Stimulated activated memory B cell treated with anti-CD40 and anti-IgM and Interleukin-4, amounts not matched to agents 10 μg/mL and 1 μg/mL and 100 μg/mL, for 72 hours (primary cell): Measurements from ENCODE around the gene OR52N5.

Source experiments
- ATAC-seq: fragments of 150-1000 bp; cut with Tn5 transposase; 2 replicates; pipeline ENCODE4 v1.10.0; 2021
- H3K27ac Mint-ChIP-seq: one replicate; pipeline ENCODE4 v1.8.0; 2022; ENCODE audit warnings: mild to moderate bottlenecking, mixed read lengths
- H3K27me3 Mint-ChIP-seq: one replicate; pipeline ENCODE4 v1.8.0; 2022; ENCODE audit warnings: mixed read lengths
- H3K36me3 Mint-ChIP-seq: one replicate; pipeline ENCODE4 v1.8.0; 2022; ENCODE audit warnings: mixed read lengths
- H3K4me1 Mint-ChIP-seq: one replicate; pipeline ENCODE4 v1.8.0; 2022; ENCODE audit warnings: mixed read lengths
- H3K4me3 Mint-ChIP-seq: one replicate; pipeline ENCODE4 v1.8.0; 2022; ENCODE audit warnings: mild to moderate bottlenecking, moderate library complexity, mixed read lengths
- H3K9me3 Mint-ChIP-seq: one replicate; pipeline ENCODE4 v1.8.0; 2022; ENCODE audit warnings: mixed read lengths

OR52N5 gene

DNA sequence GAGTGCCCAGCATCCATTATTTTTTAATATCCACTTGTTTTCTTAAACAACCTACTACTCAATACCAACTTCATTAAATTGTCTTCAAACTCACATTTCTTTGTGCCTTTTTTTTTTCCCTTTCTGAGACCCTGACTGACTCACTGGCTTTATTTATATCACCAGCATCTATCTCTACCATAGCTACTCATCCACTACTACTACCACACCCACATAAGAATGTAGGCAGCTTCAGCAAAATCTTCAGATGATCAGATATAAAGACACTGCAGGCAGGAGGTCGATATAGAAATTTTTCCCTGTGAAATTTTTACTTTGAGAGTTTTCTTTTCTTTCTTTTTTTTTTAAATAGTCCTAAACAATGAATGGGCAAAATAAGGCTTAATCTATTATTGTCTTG, 44.7 kb downstream of the OR52N5 start:
- Mint-ChIP-seq H3K36me3 (peaks cover 39% of the 10 kb centered on the region), H3K27me3 (peaks cover 9% of the 10 kb centered on the region), H3K27ac (no peak overlapping the region), H3K4me3 (no peak overlapping the region), H3K9me3 (peaks cover 11% of the 10 kb centered on the region), H3K4me1 (no peaks in the 10 kb centered on the region)
- no peak for ATAC-seq

DNA sequence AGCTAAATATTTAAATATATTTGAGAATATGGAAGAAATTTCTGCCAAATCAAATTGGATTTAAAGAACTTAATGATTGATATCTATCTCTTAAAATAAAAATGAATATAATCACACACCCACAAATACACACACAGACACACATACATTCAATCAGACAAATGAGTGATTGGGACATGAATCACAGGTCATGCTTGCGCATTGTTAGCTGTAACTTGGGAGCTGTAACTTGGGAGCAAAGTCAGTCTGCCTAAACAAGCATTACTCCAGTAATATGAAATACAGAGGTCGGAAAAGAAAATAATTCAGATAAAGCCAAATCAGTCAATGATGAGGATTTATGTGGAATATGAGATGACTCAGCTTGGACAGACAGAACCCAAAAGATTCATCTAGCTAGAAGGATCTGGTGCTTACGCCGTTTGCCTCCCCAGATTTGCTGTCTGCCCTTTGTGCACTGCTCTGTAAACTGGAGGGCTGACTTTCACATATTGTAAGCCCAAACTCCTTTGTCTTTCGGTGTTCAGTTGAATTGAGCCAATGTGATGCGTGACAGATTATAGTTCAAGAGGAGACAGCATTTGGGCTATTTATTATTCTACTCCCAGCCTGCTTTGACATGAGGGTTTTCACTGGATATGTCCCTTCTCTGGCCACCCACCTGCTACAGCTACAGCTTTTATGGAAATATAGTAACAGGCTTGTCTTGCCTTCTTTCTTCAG, 45.3 kb downstream of the OR52N5 start:
- Mint-ChIP-seq H3K4me3 (no peak overlapping the region), H3K27me3 (peaks cover 9% of the 10 kb centered on the region), H3K27ac (no peak overlapping the region), H3K36me3 (peaks cover 39% of the 10 kb centered on the region), H3K9me3 (peaks cover 11% of the 10 kb centered on the region), H3K4me1 (no peaks in the 10 kb centered on the region)
- ATAC-seq, result no peak

GRCh38 chr11:5737091-5737490, 46.1 kb downstream of the OR52N5 start:
- Mint-ChIP-seq H3K4me1 (no peaks in the 10 kb centered on the region), H3K36me3 (peaks cover 37% of the 10 kb centered on the region), H3K27me3 (peaks cover 7% of the 10 kb centered on the region), H3K9me3 (peaks cover 11% of the 10 kb centered on the region), H3K27ac (no peak overlapping the region), H3K4me3 (no peak overlapping the region)
- no peak for ATAC-seq

DNA sequence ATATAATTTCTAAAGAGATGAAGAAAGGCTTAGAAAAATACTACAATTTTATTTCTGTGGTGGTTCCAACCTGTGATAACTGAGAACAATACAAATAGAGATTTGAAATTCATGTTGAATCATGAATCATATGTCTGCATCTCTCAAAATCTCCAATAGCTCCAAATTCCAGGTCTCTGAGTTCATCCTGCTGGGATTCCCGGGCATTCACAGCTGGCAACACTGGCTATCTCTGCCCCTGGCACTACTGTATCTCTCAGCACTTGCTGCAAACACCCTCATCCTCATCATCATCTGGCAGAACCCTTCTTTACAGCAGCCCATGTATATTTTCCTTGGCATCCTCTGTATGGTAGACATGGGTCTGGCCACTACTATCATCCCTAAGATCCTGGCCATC, 46.8 kb downstream of the OR52N5 start, which contains the start of gene OR56B1:
TSS of gene OR56B1 (plus strand) at position 53 of the 400 bp plus-strand sequence. CDS start at position 122, 69 bp downstream.
- ATAC-seq, result no peak
- Mint-ChIP-seq H3K36me3 (peaks cover 30% of the 10 kb centered on the region), H3K4me1 (no peaks in the 10 kb centered on the region), H3K27me3 (no peaks in the 10 kb centered on the region), H3K4me3 (no peak within 1 kb of the TSS), H3K27ac (no peak within 1 kb of the TSS), H3K9me3 (peaks cover 5% of the 10 kb centered on the region)

DNA sequence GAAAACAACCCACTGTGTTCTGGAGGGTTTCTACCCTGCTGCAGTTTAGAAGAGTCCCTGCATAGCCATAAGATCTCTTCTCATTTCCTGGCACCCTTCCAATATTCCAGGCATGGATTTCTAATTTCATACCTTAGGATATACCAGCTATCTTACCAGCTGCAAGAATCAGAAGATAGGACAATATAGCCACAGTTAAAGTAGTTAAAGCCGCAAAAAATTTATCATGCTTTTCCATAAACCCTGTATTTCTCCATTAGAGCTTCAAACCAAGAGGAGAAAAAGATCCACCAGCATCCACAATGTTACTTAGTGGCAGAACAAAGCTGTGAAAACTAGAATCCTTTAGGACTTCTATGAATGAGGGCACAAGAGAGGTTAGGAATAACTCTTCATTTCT, 55.5 kb downstream of the OR52N5 start:
- peaks cover 16% of the 10 kb centered on the region for H3K36me3 Mint-ChIP-seq
- H3K27ac Mint-ChIP-seq, result no peak overlapping the region
- H3K9me3 Mint-ChIP-seq, result no peaks in the 10 kb centered on the region
- no peak for ATAC-seq
- no peaks in the 10 kb centered on the region for H3K27me3 Mint-ChIP-seq
- no peak overlapping the region for H3K4me3 Mint-ChIP-seq
- H3K4me1 Mint-ChIP-seq, result no peaks in the 10 kb centered on the region

- Mint-ChIP-seq H3K36me3 (peaks cover 16% of the 10 kb centered on the region), H3K27ac (no peak overlapping the region), H3K4me1 (no peaks in the 10 kb centered on the region), H3K27me3 (no peaks in the 10 kb centered on the region), H3K9me3 (no peaks in the 10 kb centered on the region), H3K4me3 (no peak overlapping the region)
- no peak for ATAC-seq
These were observed 56.8 kb downstream of the OR52N5 start for GRCh38 chr11:5726351-5726750.
